HCT116 (cell line): Measurements from ENCODE around the gene NHLH1. TPM values are rescaled to one million over a fixed set of nuclear protein-coding genes. Genes with fewer than 3 reads are reported as not detected.

ENCODE experiments used
- ATAC-seq: fragments of 200-7000 bp; cut with Tn5 transposase; 2 replicates; pipeline ENCODE4 v1.9.1; 2020; ENCODE audit warnings: mild to moderate bottlenecking, moderate library complexity
- BruUV-seq: library from RNA; stranded (reverse); fragments of 400-500 nt; replicated peaks from 2 replicates; lab custom pipeline; 2021; lab: Mats Ljungman, UMichigan
- CTCF ChIA-PET: fragments of 300-600 bp; sonication (Branson Sonifier 250); formaldehyde crosslinking; loops from one replicate; lab custom pipeline; 2021; ENCODE audit warnings: antibody characterized with exemption; lab: Charles Lee
- POLR2A ChIA-PET: fragments of 300-600, 350-600 bp; sonication (Branson Sonifier 250); formaldehyde crosslinking; loops from one replicate; lab custom pipeline; 2021; ENCODE audit warnings: antibody characterized with exemption; lab: Charles Lee
- RAD21 ChIA-PET, 2 experiments: fragments of 300-600 bp; sonication (Branson Sonifier 250); formaldehyde crosslinking; loops; one replicate each; lab custom pipeline; 2023; ENCODE audit warnings: low total read pairs in 2 of 2; ENCODE audit not compliant: uncharacterized antibody in 2 of 2, unreplicated experiment in 2 of 2, low non-redundant PET in 1 of 2; lab: Charles Lee
- DNase-seq: peaks from one replicate; pipeline ENCODE4 v3.0.0-alpha.2; 2010; ENCODE audit warnings: low read depth, low spot score
- H2AFZ ChIP-seq: fragments of 200-600 bp; shearing (Covaris generic), sonication (generic); 2 replicates; pipeline ENCODE4 v1.6.1; 2017; ENCODE audit warnings: low read depth, mixed run types, mixed read lengths, antibody characterized with exemption, low read length; ENCODE audit not compliant: poor library complexity, severe bottlenecking
- H3K27ac ChIP-seq: 2 replicates; pipeline ENCODE4 v1.5.1; 2012; ENCODE audit warnings: low read depth, low read length
- H3K27me3 ChIP-seq: fragments of 200-600 bp; sonication (generic); 2 replicates; pipeline ENCODE4 v1.6.1; 2016; ENCODE audit warnings: mixed run types, low read length, mixed read lengths; ENCODE audit not compliant: insufficient read depth
- H3K36me3 ChIP-seq, 2 experiments: fragments of 200-500 bp in 1 of 2; fragments of 200-600 bp in 1 of 2; sonication (Bioruptor generic) in 1 of 2; sonication (generic) in 1 of 2; 2 replicates each; pipeline versions ENCODE4 v1.5.1 to v1.6.1; 2014 to 2016; ENCODE audit warnings: low read length in 2 of 2, inconsistent platforms in 1 of 2, mixed read lengths in 1 of 2, mixed run types in 1 of 2; ENCODE audit not compliant: insufficient read depth in 2 of 2, control insufficient read depth in 1 of 2
- H3K4me1 ChIP-seq, 2 experiments: fragments of 200-600 bp in 1 of 2; sonication (generic) in 1 of 2; 2 replicates each; pipeline versions ENCODE4 v1.5.1 to v1.6.1; 2012 to 2017; ENCODE audit warnings: low read length in 2 of 2, inconsistent platforms in 1 of 2, mild to moderate bottlenecking in 1 of 2, mixed read lengths in 1 of 2, mixed run types in 1 of 2, moderate library complexity in 1 of 2; ENCODE audit not compliant: insufficient read depth in 2 of 2, control insufficient read depth in 1 of 2
- H3K4me2 ChIP-seq: fragments of 200-600 bp; sonication (generic); 2 replicates; pipeline ENCODE4 v1.6.1; 2017; ENCODE audit warnings: mixed run types, low read length, mixed read lengths
- H3K4me3 ChIP-seq, 2 experiments: fragments of 200-600 bp in 1 of 2; sonication (generic) in 1 of 2; replicated peaks in 1 of 2; 2 replicates each; pipeline ENCODE4 v1.5.1; 2011 to 2016; ENCODE audit warnings: low read length in 2 of 2, control low read depth in 1 of 2, low read depth in 1 of 2, mild to moderate bottlenecking in 1 of 2, mixed read lengths in 1 of 2, mixed run types in 1 of 2
- H3K79me2 ChIP-seq: fragments of 200-600 bp; sonication (generic); 2 replicates; pipeline ENCODE4 v1.6.1; 2017; ENCODE audit warnings: mild to moderate bottlenecking, mixed run types, low read length, moderate library complexity, mixed read lengths; ENCODE audit not compliant: insufficient read depth
- H3K9ac ChIP-seq: fragments of 200-600 bp; sonication (generic); 2 replicates; pipeline ENCODE4 v1.6.1; 2016; ENCODE audit warnings: low read length, mixed read lengths
- H3K9me2 ChIP-seq: fragments of 200-600 bp; sonication (generic), shearing (Covaris generic); 2 replicates; pipeline ENCODE4 v1.6.1; 2017; ENCODE audit warnings: mixed run types, mild to moderate bottlenecking, moderate library complexity; ENCODE audit not compliant: insufficient read depth
- H3K9me3 ChIP-seq, 2 experiments: fragments of 200-500 bp in 1 of 2; fragments of 200-600 bp in 1 of 2; sonication (Bioruptor generic) in 1 of 2; sonication (generic) in 1 of 2; 2 replicates each; pipeline ENCODE4 v1.6.1; 2014 to 2017; ENCODE audit warnings: low read length in 2 of 2, mixed read lengths in 2 of 2, inconsistent platforms in 1 of 2, low read depth in 1 of 2, mild to moderate bottlenecking in 1 of 2, mixed run types in 1 of 2, moderate library complexity in 1 of 2; ENCODE audit not compliant: control insufficient read depth in 1 of 2, insufficient read depth in 1 of 2
- H4K20me1 ChIP-seq: fragments of 200-600 bp; sonication (generic), shearing (Covaris generic); 2 replicates; pipeline ENCODE4 v1.6.1; 2017; ENCODE audit warnings: mixed run types, mild to moderate bottlenecking, moderate library complexity; ENCODE audit not compliant: insufficient read depth
- FOSL1 ChIP-seq: IDR thresholded peaks from 2 replicates; pipeline ENCODE4 v1.6.1; 2012; ENCODE audit warnings: low read depth
- JUND ChIP-seq: IDR thresholded peaks from 2 replicates; pipeline ENCODE4 v1.6.1; 2012
- MAX ChIP-seq: IDR thresholded peaks from 2 replicates; pipeline ENCODE4 v1.6.1; 2012
- POLR2AphosphoS5 ChIP-seq: IDR thresholded peaks from 2 replicates; pipeline ENCODE4 v1.6.1; 2011; ENCODE audit warnings: mild to moderate bottlenecking, low read depth, low read length, moderate library complexity
- RAD21 ChIP-seq: IDR thresholded peaks from 2 replicates; pipeline ENCODE4 v1.6.1; 2012; ENCODE audit warnings: low read depth, mild to moderate bottlenecking
- SIN3A ChIP-seq: IDR thresholded peaks from 2 replicates; pipeline ENCODE4 v1.6.1; 2012; ENCODE audit warnings: low read depth
- SP1 ChIP-seq: IDR thresholded peaks from 2 replicates; pipeline ENCODE4 v1.6.1; 2012; ENCODE audit warnings: low read depth
- intact Hi-C: fragments of 100-400 bp; cut with micrococcal nuclease; formaldehyde crosslinking; loops from 2 replicates; pipeline ENCODE4 v1.10.0; 2022
- total RNA-seq: library from RNA; stranded (reverse); gene quantifications from one replicate; pipeline ENCODE4 v1.2.1, GENCODE V29; 2021; ENCODE audit not compliant: unreplicated experiment

NHLH1 gene
- total RNA-seq, 1 experiment from 2014 or later: 0.12 TPM

DNA sequence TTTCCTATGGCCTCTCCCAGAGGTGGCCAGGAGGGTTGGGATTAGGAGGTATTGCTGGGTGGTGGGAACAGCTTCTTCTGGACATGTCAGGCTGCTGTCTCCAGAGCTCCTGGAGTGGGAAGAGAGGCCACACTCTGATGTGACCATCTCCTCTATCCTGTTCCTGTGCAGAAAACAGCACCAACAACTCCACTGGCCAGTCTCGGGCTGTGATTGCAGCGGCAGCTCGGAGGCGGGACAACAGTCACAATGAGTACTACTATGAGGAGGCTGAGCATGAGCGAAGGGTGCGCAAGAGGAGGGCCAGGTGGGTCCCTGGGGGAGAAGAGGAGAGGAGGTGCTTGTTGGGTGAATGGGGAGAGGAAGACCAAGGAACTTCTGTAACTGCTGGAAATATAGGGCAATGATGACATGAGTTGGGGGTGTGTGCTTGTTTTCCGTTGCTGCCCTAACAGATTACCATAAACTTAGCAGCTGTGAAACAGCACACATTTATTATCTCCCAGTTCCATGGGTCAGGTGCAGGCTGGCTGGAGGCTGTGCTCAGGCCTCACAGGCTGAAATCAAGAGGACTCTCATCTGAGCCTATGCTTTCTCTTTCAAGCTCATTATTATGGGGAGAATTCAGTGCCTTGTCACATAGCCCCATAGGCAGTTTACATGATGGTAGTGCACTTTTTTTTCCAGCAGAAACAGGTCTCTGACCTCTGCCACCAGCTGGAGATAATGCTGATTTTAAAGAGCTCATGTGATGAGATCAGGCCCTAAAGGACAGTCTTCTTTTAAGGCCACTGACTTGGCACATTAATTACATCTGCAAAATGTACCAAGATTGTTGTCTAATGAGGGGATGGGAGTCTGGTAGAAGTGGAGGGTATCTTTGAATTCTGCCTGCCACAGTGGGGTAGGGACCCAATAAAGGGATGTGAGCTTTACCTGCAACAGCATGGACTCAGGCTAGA is 54.3 kb downstream of the NHLH1 start:
- Histone ChIP-seq H3K27ac (no peak overlapping the region), H3K9ac (no peak overlapping the region), H3K36me3 (no peaks in the 10 kb centered on the region), H3K4me2 (no peak overlapping the region), H3K4me1 (no peaks in the 10 kb centered on the region), H3K79me2 (no peaks in the 10 kb centered on the region)
- ATAC-seq: no peak
- RAD21 ChIA-PET: no interaction called here
- no peak for TF ChIP-seq MAX
- TF ChIP-seq, all 23 proteins: peak for 0
- ChIA-PET POLR2A (interaction anchor here (1.3 kb wide), 1 partner anchor 12 kb away, joined by 3 read pairs; no protein-coding TSS in a partner anchor), CTCF (no interaction called here)
- BruUV-seq: no TSS peak
- Histone ChIP-seq H4K20me1 (no peaks in the 10 kb centered on the region), H3K27me3 (no peaks in the 10 kb centered on the region), H3K9me2 (no peaks in the 10 kb centered on the region), H3K9me3 (no peaks in the 10 kb centered on the region), H3K4me3 (no peak overlapping the region), H2AFZ (no peak overlapping the region)
- DNase-seq: no peak
- intact Hi-C loops: no loop called here

- H3K4me3 ChIP-seq: no peak overlapping the region
- no peak overlapping the region for H3K9ac ChIP-seq
- no peaks in the 10 kb centered on the region for H3K36me3 ChIP-seq
- DNase-seq (no peak), ATAC-seq (no peak)
- H4K20me1 ChIP-seq: no peaks in the 10 kb centered on the region
- ChIA-PET POLR2A (interaction anchor here (1.3 kb wide), 1 partner anchor 13 kb away, joined by 3 read pairs; no protein-coding TSS in a partner anchor), CTCF (no interaction called here), RAD21 (no interaction called here)
- no peak for TF ChIP-seq SIN3A
- TF ChIP-seq JUND: no peak
- TF ChIP-seq FOSL1: no peak
- no peak for TF ChIP-seq RAD21
- TF ChIP-seq SP1: no peak
- TF ChIP-seq POLR2AphosphoS5: no peak
- TF ChIP-seq MAX: no peak
- H3K9me2 ChIP-seq: no peaks in the 10 kb centered on the region
- H3K27ac ChIP-seq: no peak overlapping the region
- H3K79me2 ChIP-seq: no peaks in the 10 kb centered on the region
- no peak overlapping the region for H3K4me2 ChIP-seq
- H2AFZ ChIP-seq: no peak overlapping the region
- no peaks in the 10 kb centered on the region for H3K9me3 ChIP-seq
- H3K4me1 ChIP-seq: no peaks in the 10 kb centered on the region
- intact Hi-C loops: no loop called here
- H3K27me3 ChIP-seq: no peaks in the 10 kb centered on the region
- no TSS peak for BruUV-seq
These were observed 55.0 kb downstream of the NHLH1 start for GRCh38 chr1:160421881-160422280.

Other genes starting within 250 kb of the NHLH1 start
- not detected for gene ATP1A4, start 215.5 kb upstream of the NHLH1 start, total RNA-seq
- gene CASQ1, start 176.5 kb upstream of the NHLH1 start, total RNA-seq: not detected
- 44.0 TPM for gene PEA15, start 161.7 kb upstream of the NHLH1 start, total RNA-seq
- 98.1 TPM for gene DCAF8, start 104.5 kb upstream of the NHLH1 start, total RNA-seq
- 35.9 TPM for gene PEX19, start 81.9 kb upstream of the NHLH1 start, total RNA-seq
- 132 TPM for gene COPA, start 23.8 kb upstream of the NHLH1 start, total RNA-seq
- gene NCSTN, start 23.7 kb upstream of the NHLH1 start, total RNA-seq: 68.4 TPM
- 1.1 TPM for gene VANGL2, start 33.5 kb downstream of the NHLH1 start, total RNA-seq
- gene SLAMF6, start 156.2 kb downstream of the NHLH1 start, total RNA-seq: not detected
- gene CD84, start 212.4 kb downstream of the NHLH1 start, total RNA-seq: 0.02 TPM